HCT116 (cell line): Measurements from ENCODE around the gene SIT1.

Source experiments
- CEBPB ChIP-seq: IDR thresholded peaks from 2 replicates; pipeline ENCODE4 v1.6.1; 2012; ENCODE audit warnings: low read depth
- EZH2phosphoT487 ChIP-seq: fragments of 200-600 bp; IDR thresholded peaks from 2 replicates; pipeline ENCODE4 v1.6.1; 2018; ENCODE audit warnings: antibody characterized with exemption, borderline replicate concordance
- POLR2A ChIP-seq: IDR thresholded peaks from 2 replicates; pipeline ENCODE4 v1.7.0; 2011; ENCODE audit warnings: borderline replicate concordance; ENCODE audit not compliant: insufficient read depth, insufficient read length; ENCODE audit errors: extremely low read depth
- YY1 ChIP-seq: IDR thresholded peaks from 2 replicates; pipeline ENCODE4 v1.6.1; 2011; ENCODE audit warnings: low read length, low read depth, moderate library complexity, mild to moderate bottlenecking; ENCODE audit not compliant: insufficient replicate concordance; ENCODE audit errors: extremely low read depth
- TF ChIP-seq, protein P1 (sequence below): IDR thresholded peaks from 2 replicates; pipeline ENCODE4 v1.6.1; 2012; ENCODE audit warnings: low read depth
- TF ChIP-seq, protein P2 (sequence below), 3 experiments: fragments of 200-600 bp in 1 of 3; sonication (generic) in 1 of 3; IDR thresholded peaks in 2 of 3; conservative IDR thresholded peaks in 1 of 3; 2 replicates each; pipeline ENCODE4 v1.5.1; 2012 to 2017; ENCODE audit warnings: low read depth in 2 of 3, low read length in 2 of 3, antibody characterized with exemption in 1 of 3, borderline replicate concordance in 1 of 3, control low read depth in 1 of 3, mild to moderate bottlenecking in 1 of 3, mixed read lengths in 1 of 3, mixed run types in 1 of 3, moderate library complexity in 1 of 3; ENCODE audit not compliant: insufficient read depth in 1 of 3

DNA sequence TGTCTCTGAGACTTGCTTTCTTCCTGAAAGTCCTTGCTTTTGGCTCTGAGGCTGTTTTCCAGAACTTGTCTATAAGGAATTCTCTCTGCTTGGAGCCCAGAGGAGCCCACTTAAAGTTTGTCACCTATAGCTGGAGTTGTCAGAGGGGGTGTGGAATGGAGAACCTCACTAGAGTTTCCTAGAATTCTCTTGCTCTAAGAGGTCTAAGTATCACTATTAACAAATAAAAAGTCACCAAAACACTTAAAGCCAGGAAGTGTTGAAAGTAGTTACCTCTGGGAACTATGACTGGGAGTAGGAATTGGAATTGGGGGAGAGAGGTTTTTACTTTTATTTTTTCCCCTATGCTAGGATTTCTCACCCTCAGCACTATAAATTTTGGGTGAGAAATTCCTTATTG, 15.0 kb downstream of the SIT1 start:
- TF ChIP-seq EZH2phosphoT487 (no peak), POLR2A (no peak), YY1 (no peak), CEBPB (no peak)
- TF ChIP-seq, protein P1, sequence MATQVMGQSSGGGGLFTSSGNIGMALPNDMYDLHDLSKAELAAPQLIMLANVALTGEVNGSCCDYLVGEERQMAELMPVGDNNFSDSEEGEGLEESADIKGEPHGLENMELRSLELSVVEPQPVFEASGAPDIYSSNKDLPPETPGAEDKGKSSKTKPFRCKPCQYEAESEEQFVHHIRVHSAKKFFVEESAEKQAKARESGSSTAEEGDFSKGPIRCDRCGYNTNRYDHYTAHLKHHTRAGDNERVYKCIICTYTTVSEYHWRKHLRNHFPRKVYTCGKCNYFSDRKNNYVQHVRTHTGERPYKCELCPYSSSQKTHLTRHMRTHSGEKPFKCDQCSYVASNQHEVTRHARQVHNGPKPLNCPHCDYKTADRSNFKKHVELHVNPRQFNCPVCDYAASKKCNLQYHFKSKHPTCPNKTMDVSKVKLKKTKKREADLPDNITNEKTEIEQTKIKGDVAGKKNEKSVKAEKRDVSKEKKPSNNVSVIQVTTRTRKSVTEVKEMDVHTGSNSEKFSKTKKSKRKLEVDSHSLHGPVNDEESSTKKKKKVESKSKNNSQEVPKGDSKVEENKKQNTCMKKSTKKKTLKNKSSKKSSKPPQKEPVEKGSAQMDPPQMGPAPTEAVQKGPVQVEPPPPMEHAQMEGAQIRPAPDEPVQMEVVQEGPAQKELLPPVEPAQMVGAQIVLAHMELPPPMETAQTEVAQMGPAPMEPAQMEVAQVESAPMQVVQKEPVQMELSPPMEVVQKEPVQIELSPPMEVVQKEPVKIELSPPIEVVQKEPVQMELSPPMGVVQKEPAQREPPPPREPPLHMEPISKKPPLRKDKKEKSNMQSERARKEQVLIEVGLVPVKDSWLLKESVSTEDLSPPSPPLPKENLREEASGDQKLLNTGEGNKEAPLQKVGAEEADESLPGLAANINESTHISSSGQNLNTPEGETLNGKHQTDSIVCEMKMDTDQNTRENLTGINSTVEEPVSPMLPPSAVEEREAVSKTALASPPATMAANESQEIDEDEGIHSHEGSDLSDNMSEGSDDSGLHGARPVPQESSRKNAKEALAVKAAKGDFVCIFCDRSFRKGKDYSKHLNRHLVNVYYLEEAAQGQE: no peak
- TF ChIP-seq, protein P2, sequence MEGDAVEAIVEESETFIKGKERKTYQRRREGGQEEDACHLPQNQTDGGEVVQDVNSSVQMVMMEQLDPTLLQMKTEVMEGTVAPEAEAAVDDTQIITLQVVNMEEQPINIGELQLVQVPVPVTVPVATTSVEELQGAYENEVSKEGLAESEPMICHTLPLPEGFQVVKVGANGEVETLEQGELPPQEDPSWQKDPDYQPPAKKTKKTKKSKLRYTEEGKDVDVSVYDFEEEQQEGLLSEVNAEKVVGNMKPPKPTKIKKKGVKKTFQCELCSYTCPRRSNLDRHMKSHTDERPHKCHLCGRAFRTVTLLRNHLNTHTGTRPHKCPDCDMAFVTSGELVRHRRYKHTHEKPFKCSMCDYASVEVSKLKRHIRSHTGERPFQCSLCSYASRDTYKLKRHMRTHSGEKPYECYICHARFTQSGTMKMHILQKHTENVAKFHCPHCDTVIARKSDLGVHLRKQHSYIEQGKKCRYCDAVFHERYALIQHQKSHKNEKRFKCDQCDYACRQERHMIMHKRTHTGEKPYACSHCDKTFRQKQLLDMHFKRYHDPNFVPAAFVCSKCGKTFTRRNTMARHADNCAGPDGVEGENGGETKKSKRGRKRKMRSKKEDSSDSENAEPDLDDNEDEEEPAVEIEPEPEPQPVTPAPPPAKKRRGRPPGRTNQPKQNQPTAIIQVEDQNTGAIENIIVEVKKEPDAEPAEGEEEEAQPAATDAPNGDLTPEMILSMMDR (IDR thresholded peaks at IDR 0.05 in 2 of 3, conservative IDR thresholded peaks at IDR 0.05 in 1 of 3; ENCODE audit: borderline replicate concordance in 1 of 3, insufficient read depth in 1 of 3, low read depth in 2 of 3, low read length in 2 of 3): no peak
